ENCODE results near the gene KCTD2. TPM values are rescaled to one million over a fixed set of nuclear protein-coding genes. Genes with fewer than 3 reads are reported as not detected.

The KCTD2 gene
- total and polyA plus RNA-seq, 2 of the 13 experiments (the other 11 are each of a cell fraction or from before 2014, with no cell fraction given), result 28.3 to 32.6 TPM

DNA sequence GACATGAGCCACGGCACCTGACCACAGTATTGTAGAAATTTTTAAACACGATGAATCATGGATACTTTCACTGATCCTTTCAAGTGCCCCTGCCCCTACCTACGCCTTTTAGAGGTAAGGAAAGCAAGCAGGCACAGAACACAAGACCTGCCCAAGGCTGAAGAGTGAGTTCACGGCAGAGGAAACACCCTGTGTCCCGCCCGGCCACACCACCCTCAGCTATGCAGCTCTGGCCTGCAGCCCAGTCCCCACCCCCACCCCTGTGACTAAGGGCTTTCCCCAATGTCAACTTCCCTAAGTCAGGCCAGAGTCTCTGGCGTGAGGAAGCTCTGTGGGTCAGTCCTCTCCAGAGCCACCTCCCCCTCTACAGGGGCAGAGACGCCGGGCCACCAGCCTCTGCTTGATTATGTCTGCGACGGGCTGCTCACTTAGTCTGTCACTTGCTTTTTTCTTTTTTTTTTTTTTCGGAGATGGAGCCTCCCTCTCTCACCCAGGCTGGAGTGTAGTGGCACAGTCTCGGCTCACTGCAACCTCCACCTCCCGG, 49.1 kb downstream of the KCTD2 start (continued):
- peak; percentile 67; the same call in 1 of the 2 replicates for TF ChIP-seq YEATS2 (CRISPR knock-in tag; IDR thresholded peaks at IDR 0.05; ENCODE audit: borderline replicate concordance)
- TF ChIP-seq ZNF746 (CRISPR knock-in tag; IDR thresholded peaks at IDR 0.05), result peak; percentile 45; the same call in 1 of the 2 replicates
- TF ChIP-seq CC2D1A (CRISPR knock-in tag; IDR thresholded peaks at IDR 0.05), result no peak
- no peak for TF ChIP-seq ZNF333 (CRISPR knock-in tag; IDR thresholded peaks at IDR 0.05; ENCODE audit: borderline replicate concordance)
- TF ChIP-seq NFE2 (CRISPR knock-in tag; IDR thresholded peaks at IDR 0.05), result peak; percentile 78
- peak; percentile 66; the same call in 1 of the 2 replicates for TF ChIP-seq RXRA (CRISPR knock-in tag; IDR thresholded peaks at IDR 0.05)
- peak; percentile 62 for TF ChIP-seq GABPB1 (CRISPR knock-in tag; IDR thresholded peaks at IDR 0.05)
- peak; percentile 71; the same call in 1 of the 2 replicates for TF ChIP-seq ERF (CRISPR knock-in tag; IDR thresholded peaks at IDR 0.05)
- peak; percentile 72; the same call in 1 of the 2 replicates for TF ChIP-seq ZNF792 (CRISPR knock-in tag; IDR thresholded peaks at IDR 0.05)
- TF ChIP-seq XRCC5 (optimal IDR thresholded peaks at IDR 0.05; ENCODE audit: low read length), result peak; percentile 20
- no peak for TF ChIP-seq ZKSCAN1 (IDR thresholded peaks at IDR 0.05; ENCODE audit: low read length)
- TF ChIP-seq TFE3 (CRISPR knock-in tag; IDR thresholded peaks at IDR 0.05), result peak; percentile 77
- TF ChIP-seq, protein P1, sequence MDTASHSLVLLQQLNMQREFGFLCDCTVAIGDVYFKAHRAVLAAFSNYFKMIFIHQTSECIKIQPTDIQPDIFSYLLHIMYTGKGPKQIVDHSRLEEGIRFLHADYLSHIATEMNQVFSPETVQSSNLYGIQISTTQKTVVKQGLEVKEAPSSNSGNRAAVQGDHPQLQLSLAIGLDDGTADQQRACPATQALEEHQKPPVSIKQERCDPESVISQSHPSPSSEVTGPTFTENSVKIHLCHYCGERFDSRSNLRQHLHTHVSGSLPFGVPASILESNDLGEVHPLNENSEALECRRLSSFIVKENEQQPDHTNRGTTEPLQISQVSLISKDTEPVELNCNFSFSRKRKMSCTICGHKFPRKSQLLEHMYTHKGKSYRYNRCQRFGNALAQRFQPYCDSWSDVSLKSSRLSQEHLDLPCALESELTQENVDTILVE (CRISPR knock-in tag; IDR thresholded peaks at IDR 0.05), result peak; percentile 59; the same call in 1 of the 2 replicates
- peak; percentile 25; the same call in 1 of the 2 replicates for TF ChIP-seq DMAP1 (CRISPR knock-in tag; IDR thresholded peaks at IDR 0.05)
- TF ChIP-seq NFE2L2 (IDR thresholded peaks at IDR 0.05; ENCODE audit: low read length), result peak; percentile 89
- peak; percentile 97 for TF ChIP-seq ZNF281 (CRISPR knock-in tag; IDR thresholded peaks at IDR 0.05; ENCODE audit: borderline replicate concordance)
- TF ChIP-seq ZNF614 (CRISPR knock-in tag; IDR thresholded peaks at IDR 0.05; ENCODE audit: borderline replicate concordance), result peak; percentile 61; the same call in 1 of the 2 replicates
- TF ChIP-seq HOXA3 (CRISPR knock-in tag; IDR thresholded peaks at IDR 0.05), result peak; percentile 62
- peak; percentile 39; the same call in 1 of the 2 replicates for TF ChIP-seq IRF2 (CRISPR knock-in tag; IDR thresholded peaks at IDR 0.05)
- TF ChIP-seq TCF7L2 (IDR thresholded peaks at IDR 0.05; ENCODE audit: low read depth, low read length), result no peak
- 0 out of 2 replicates have a peak, but pooled peaks have one; percentile 31 for TF ChIP-seq GMEB1 (CRISPR knock-in tag; IDR thresholded peaks at IDR 0.05; ENCODE audit: borderline replicate concordance)
- TF ChIP-seq MLLT10 (CRISPR knock-in tag; IDR thresholded peaks at IDR 0.05), result no peak
- peak; percentile 69 to 79; a peak in 3 of 4 replicates for TF ChIP-seq EP300 (IDR thresholded peaks at IDR 0.05; ENCODE audit: low read depth in 2 of 2, low read length in 2 of 2)
- peak; percentile 77 for TF ChIP-seq EP300 (CRISPR knock-in tag; IDR thresholded peaks at IDR 0.05; ENCODE audit: borderline replicate concordance)
- TF ChIP-seq SOX13 (IDR thresholded peaks at IDR 0.05), result no peak
- TF ChIP-seq SOX13 (CRISPR knock-in tag; conservative IDR thresholded peaks at IDR 0.05 in 1 of 2, IDR thresholded peaks at IDR 0.05 in 1 of 2), result peak in 1 of 2 experiments; percentile 52; a peak in 1 of 4 replicates

Measured in HepG2 (cell line).